SH-SY5Y (cell line): Measurements from ENCODE around the gene TMEM223.

Experiments used
- GATA2 ChIP-seq: IDR thresholded peaks from 2 replicates; pipeline ENCODE4 v1.6.1; 2011; ENCODE audit warnings: mild to moderate bottlenecking, low read depth, low read length
- GATA3 ChIP-seq: IDR thresholded peaks from 2 replicates; pipeline ENCODE4 v1.6.1; 2011; ENCODE audit warnings: low read depth, mild to moderate bottlenecking, low read length, moderate library complexity

GRCh38 chr11:62786318-62787004, 5.3 kb downstream of the TMEM223 start:
- TF ChIP-seq GATA2 (no peak), GATA3 (no peak)
